NCI-H1105 treated with DMSO at 0.1 percent for 48 hours (cell line): ENCODE data around the gene CYP11A1.
A peak's percentile ranks its signal among the peaks of the same experiment; 100 is the strongest.

Source experiments
- DNase-seq: peaks from one replicate; lab custom pipeline; 2025; lab: John Stamatoyannopoulos, UW

The CYP11A1 gene

DNA sequence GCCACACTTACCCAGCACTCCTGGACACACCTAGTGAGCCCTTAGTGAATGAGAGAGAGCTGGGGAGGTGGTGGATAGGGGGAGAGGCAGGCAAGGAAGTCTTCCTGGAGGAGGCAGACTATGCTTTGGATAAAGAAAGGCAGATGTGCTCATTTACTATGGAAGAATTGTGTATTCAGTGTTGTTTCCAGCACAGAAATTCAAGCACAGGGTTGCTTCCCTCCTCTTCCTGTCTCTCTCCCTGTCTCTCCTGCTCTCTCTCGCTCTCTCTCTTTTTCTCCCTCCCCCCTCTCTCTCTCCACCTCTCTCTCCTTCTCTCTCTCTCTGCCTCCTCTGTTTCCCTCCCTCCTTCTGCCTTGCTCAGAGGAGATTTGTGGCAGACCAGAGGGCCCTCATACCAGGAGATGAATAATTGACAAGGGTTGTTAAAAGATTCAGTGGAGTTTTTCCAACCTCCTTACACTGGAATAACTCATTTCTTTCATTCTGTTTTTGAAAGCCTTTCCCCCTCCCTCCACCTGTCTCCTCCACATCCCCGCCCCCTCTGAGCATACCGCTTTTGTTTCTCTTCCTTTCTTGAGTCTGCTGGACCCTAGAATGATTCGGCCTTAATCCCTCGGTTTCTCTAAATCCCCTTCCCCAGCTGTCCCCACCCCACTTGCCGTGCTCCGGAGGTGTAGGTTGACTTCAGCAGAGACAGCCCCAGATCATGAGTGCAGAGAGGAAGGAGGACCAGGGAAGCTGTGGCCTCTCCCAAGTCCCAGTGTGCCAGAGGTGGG lies 65.7 kb downstream of the CYP11A1 start:
- no peak for DNase-seq

DNA sequence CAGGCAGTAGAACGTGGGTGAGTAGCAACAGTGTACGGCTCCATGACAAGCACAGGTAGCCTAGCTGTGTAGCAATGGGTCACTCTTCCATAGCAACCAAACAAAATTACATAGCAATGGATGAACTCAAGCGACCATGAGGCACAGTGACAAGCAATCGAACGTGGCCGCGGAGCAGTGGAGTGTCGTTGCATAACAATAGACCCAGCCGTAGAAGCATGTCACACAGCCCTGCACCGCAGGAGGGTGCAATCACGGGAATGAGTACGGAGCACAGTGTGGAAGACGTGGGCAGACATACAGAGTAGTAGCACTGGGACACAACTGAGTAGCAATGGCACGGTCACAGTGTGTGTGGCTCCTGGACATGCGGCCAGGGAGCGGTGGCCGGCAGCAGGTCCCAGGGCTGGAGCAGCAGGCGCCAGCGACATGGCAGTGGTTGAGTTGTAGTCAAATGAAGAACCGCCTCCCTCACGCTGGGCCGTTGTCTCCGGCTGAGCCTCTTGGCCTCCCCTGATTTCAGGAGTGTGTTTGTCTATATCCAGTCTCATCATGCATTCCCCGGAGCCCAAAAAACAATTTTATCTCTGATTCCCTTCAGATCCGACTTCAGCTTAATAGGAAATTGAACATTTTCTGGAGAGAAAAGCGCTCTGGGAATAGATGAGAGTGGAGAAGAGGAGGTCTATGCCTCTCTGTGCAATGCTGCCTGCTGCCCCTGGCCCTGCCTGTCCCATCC lies 67.2 kb downstream of the CYP11A1 start:
- no peak for DNase-seq

DNA sequence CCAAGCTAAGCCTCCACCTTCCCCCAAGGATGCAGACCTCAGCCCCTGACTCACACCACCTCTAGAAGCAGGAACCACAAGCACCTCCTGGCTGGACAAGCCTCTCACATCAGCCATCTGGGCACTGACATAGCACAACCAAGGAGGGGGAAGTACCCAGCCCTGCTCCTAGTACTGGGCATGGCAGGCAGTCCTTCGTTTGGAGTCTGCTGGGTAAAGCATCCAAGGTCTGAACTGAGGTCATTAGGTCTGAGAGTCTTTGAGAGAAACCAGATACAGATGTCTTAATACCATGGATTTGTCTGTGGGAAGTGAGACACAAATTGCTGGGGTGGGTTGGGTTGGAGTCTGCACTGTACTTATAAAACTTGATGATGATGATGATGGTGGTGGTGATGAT lies 69.6 kb downstream of the CYP11A1 start:
- no peak for DNase-seq

DNA sequence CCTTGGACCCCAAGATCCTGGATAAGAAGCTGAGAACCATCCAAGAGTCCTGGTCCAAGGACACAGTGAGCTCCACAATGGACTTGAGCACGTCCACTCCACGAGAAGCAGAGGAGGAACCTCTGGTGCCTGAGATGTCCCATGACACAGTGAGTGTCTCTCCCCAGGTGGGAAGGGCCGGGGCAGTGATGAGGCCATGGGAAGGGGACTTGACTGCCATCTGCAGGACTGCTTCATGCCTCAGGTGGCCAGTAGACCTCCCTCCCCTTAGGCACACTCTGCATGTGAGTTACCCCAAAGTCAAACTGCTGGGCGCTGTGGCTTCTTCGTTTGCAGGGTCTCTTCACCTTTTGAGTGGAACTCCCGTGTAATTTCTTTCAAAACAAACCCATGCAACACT lies 71.6 kb downstream of the CYP11A1 start:
- no peak for DNase-seq

DNA sequence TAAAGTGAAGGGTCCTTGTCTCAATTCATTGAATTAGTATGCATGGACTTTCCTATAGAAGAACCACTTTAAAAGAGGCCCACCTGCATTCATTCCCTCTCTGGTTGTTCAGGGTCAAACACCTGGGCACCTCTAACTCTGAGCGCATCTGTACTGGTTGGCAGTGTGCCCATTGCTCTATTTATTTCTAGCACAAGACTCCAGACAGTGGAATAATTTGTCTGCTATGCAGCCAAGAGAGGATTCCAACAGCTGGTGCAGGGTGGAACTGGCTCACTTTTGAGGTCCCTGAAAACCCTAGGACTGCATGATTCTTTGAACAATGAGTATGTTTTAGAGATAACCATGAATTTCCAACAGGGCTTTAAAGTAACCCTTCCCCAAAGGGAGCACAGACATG lies 73.4 kb downstream of the CYP11A1 start:
- DNase-seq: peak; percentile 66

DNA sequence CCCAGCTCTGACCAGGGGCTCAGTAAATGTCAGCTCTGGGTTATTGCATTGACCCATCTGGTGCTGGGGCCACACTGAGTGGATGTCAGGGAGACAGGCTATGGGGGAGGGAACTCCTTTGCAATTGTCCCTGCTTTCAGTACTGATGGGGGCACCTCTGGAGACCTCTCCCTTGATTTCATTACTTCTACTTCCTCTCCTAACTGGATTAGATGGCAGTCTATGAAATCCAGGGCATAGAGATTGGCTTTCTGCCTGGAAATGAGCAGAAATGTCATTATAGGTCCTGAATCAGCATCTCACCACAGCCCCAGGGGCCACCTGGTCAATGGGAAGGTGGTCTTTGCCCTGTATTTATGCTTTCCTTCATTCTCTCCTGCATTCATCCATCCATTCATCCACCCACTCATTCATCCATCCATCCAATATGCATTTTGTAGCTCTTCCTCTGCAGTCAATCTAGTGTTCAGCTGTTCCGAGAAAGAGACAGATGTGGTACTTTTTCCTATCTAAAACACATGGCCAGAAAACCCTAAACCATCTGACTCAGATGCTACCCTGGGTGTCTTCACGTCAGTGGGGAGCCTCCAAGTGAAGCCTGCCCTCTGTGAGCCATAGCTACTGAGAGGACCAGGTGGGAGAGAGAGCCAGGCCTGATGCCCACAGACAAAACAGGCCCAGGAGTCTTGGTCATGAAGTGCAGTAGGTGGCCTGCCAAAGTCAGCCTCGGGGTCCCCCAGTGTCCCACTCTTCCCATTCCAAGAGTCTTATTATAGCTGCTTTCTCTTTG lies 74.2 kb downstream of the CYP11A1 start:
- no peak for DNase-seq

DNA sequence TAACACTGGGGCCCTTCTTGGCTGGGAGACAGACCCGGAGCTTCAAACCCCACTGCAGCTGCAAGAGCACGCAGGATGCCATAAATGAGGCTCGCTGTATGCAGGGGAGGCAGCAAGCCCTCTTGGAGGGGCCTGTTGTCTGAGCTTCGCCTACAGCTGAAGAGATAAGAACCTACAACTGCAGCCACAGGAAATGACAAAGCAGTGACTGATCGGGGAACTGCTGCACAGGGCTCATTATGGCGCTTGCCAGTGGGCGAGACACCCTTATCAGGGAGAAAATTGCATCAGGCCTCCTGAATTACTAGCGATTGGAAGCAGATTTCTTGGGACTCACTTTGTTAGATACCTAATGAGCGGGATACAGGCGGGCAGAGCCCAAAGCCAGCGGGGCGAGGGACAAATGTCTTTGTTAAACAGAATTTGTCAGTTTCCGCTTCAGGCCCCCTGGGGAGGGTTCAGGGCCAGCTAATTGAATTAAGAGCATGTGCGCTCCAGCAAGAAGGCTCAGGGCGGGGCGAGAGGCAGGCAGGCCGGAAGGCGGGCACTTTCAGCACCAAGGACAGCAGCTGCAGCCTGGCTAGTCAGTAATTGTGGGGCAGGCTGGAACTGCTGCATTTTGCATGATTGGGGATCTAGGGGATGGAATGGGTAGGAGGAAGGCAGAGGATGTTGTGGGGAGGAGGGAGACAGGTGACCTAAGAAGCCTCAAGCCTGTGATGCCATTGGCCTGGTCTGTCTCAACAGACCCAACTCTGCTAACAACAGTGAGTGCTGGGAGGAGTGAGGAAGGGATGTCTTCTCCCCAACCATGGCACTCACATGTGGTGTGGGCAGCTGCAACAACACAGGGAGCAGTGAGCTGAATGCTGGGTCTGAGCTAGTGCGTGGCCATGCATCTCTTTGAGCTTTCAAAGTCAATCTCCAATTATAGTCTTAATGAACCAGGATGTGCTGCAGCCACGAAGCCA lies 76.1 kb downstream of the CYP11A1 start:
- no peak for DNase-seq

DNA sequence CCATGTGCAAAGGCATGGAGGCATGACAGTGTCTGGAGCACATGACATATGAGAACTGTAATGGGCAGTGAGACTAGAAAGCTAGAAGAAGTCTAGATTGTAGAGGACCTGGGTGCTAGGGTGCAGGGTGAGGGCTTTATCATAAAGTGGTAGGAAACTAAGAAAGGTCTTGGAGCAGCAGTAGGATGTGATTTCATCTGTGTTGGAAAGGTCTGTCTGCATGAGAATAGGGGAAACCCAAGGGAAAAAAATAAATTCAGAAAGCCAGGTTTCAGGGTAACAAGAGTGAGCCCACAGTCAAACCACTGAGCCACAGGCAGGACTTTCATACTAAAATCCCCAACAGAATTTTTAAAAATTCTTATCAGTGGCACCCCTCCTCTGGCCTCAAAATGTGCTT lies 76.8 kb downstream of the CYP11A1 start:
- no peak for DNase-seq

DNA sequence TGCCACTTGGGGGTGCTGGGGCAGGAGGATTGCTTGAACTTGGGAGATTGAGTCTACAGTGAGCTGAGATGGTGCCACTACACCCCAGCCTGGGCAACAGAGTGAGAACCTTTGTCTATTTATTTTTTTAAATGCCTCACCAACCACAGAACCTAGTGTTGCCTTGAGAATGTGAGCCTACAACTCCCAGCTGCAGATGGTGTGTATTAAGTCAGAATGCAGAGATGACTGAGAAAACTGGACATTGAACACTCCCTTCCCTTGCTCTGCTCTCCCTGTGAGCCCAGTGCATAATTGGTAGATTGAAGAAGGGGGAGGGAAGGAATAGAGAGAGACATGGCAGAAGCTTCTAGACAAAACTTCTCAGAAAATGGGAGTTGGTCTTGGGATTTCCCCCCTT lies 77.8 kb downstream of the CYP11A1 start:
- DNase-seq: no peak
